GM18502 (cell line): ENCODE data around the gene ERG.

Experiments
- ATAC-seq: cut with Tn5 transposase; IDR thresholded peaks from one replicate; pipeline ENCODE4 v1.9.1; 2021; ENCODE audit warnings: mild to moderate bottlenecking; ENCODE audit not compliant: unreplicated experiment, poor library complexity

The ERG gene

GRCh38 chr21:38349111-38349746 lies 149.0 kb downstream of the ERG start:
- no peak for ATAC-seq

- no peak for ATAC-seq
These were observed 152.0 kb downstream of the ERG start for GRCh38 chr21:38346286-38346685.

GRCh38 chr21:38343691-38344090 lies 154.6 kb downstream of the ERG start:
- no peak for ATAC-seq

- no peak for ATAC-seq
These were observed 155.5 kb downstream of the ERG start for GRCh38 chr21:38342739-38343138.

GRCh38 chr21:38341546-38342012 lies 156.7 kb downstream of the ERG start:
- ATAC-seq: no peak

- ATAC-seq: no peak
These were observed 158.1 kb downstream of the ERG start for GRCh38 chr21:38340131-38340530.

- ATAC-seq: no peak
These were observed 160.5 kb downstream of the ERG start for GRCh38 chr21:38337793-38338192.

GRCh38 chr21:38334866-38335265 lies 163.4 kb downstream of the ERG start:
- no peak for ATAC-seq

GRCh38 chr21:38333301-38334272 lies 164.7 kb downstream of the ERG start:
- ATAC-seq: no peak

- ATAC-seq: no peak
These were observed 167.6 kb downstream of the ERG start for GRCh38 chr21:38330666-38331065.
